ENCODE data around the gene PRDM5. TPM values are rescaled to one million over a fixed set of nuclear protein-coding genes. Genes with fewer than 3 reads are reported as not detected.

Gene PRDM5
- total and polyA plus RNA-seq, 2 donors (not counting 1 experiment from before 2014, with no cell fraction given): 8.6 to 19.0 TPM

DNA sequence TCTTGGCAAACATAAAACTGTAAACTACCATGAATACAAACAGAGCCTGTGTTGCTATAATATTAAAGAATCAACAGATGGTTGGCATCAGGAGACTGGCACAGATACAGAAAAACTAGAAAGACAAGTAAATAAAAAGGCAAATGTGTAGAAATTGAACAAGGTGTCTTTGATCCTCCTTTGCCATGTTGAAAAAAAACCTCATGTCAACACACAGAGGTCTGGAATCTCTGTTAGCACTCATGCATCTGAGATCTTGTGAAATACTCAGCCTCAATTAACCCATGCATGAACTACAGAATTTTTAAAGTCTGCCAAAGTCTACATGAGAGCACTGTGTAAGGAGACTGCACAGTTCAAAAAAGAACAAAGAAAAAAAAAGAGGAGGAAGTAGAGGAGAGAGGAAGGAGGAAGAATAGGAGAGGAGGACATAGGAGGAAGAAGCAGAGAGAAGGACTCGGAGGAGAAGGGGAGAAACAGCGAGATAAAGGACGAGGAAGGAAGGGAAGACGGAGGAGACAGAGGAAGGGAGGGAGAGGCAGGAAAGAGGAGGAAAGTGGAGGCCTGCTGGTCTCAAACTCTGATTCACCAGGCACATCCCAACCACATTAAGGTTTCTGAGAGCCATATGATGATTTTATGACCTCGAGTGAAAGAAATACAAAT lies 52.8 kb downstream of the PRDM5 start:
- H4K20me1 ChIP-seq (ENCODE audit: control insufficient read depth, extremely low read depth, insufficient read depth, low read length): no peaks in the 10 kb centered on the region
- H3K4me3 ChIP-seq (replicated peaks in 1 of 4; ENCODE audit: control extremely low read depth in 1 of 4, insufficient read depth in 1 of 4, low read depth in 3 of 4, low read length in 4 of 4): no peak overlapping the region
- H3K79me2 ChIP-seq (ENCODE audit: control insufficient read depth, insufficient read depth, low read length): no peaks in the 10 kb centered on the region
- no peak overlapping the region for H3K9ac ChIP-seq (ENCODE audit: insufficient read depth, low read length)
- DNase-seq (ENCODE audit: low read depth in 2 of 2): peak in 1 of 2 donors; percentile 50
- no peak overlapping the region for H3K27ac ChIP-seq (ENCODE audit: insufficient read depth, low read length)
- no peaks in the 10 kb centered on the region for H3K27me3 ChIP-seq (ENCODE audit: control insufficient read depth, insufficient read depth, low read length)
- H3K4me2 ChIP-seq (ENCODE audit: extremely low read depth, insufficient read depth, low read length): no peak overlapping the region
- no peaks in the 10 kb centered on the region for H3K9me3 ChIP-seq (ENCODE audit: control insufficient read depth, insufficient read depth, low read depth, low read length)
- TF ChIP-seq EZH2 (IDR thresholded peaks at IDR 0.05; ENCODE audit: low read length, missing control alignments): no peak
- no peaks in the 10 kb centered on the region for H3K36me3 ChIP-seq (ENCODE audit: control insufficient read depth, insufficient read depth, low read length)
- no peaks in the 10 kb centered on the region for H3K4me1 ChIP-seq (ENCODE audit: control insufficient read depth, extremely low read depth, insufficient read depth, low read length)
- H2AFZ ChIP-seq (ENCODE audit: low read length): no peak overlapping the region

DNA sequence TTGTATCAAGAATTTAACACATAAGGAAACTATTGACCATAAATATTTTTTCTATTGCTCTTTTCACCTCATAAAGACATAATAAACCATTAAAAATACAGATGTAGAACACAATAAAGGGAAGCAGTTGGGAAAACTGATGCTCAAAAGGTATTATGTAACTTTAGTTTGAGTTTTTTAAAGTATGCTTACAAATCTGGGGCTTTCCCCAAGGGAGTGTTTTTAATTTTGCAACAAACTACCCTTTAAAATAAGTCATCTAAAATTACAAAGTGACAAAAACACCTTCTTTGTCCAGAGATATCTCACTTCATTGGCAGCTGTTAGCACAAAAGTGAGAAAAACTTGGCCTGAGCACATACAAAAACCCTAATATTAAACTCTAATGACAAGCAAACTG lies 55.0 kb downstream of the PRDM5 start:
- no peak for DNase-seq (ENCODE audit: low read depth in 2 of 2)
- no peak for TF ChIP-seq EZH2 (IDR thresholded peaks at IDR 0.05; ENCODE audit: low read length, missing control alignments)
- TF ChIP-seq, protein P1, sequence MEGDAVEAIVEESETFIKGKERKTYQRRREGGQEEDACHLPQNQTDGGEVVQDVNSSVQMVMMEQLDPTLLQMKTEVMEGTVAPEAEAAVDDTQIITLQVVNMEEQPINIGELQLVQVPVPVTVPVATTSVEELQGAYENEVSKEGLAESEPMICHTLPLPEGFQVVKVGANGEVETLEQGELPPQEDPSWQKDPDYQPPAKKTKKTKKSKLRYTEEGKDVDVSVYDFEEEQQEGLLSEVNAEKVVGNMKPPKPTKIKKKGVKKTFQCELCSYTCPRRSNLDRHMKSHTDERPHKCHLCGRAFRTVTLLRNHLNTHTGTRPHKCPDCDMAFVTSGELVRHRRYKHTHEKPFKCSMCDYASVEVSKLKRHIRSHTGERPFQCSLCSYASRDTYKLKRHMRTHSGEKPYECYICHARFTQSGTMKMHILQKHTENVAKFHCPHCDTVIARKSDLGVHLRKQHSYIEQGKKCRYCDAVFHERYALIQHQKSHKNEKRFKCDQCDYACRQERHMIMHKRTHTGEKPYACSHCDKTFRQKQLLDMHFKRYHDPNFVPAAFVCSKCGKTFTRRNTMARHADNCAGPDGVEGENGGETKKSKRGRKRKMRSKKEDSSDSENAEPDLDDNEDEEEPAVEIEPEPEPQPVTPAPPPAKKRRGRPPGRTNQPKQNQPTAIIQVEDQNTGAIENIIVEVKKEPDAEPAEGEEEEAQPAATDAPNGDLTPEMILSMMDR (conservative IDR thresholded peaks at IDR 0.05 in 1 of 2, IDR thresholded peaks at IDR 0.05 in 1 of 2; ENCODE audit: low read depth in 1 of 2, low read length in 2 of 2): no peak
- Histone ChIP-seq H3K4me2 (ENCODE audit: extremely low read depth, insufficient read depth, low read length) (no peak overlapping the region), H3K36me3 (ENCODE audit: control insufficient read depth, insufficient read depth, low read length) (no peaks in the 10 kb centered on the region), H3K4me3 (replicated peaks in 1 of 4; ENCODE audit: control extremely low read depth in 1 of 4, insufficient read depth in 1 of 4, low read depth in 3 of 4, low read length in 4 of 4) (no peak overlapping the region), H3K9ac (ENCODE audit: insufficient read depth, low read length) (no peak overlapping the region), H3K4me1 (ENCODE audit: control insufficient read depth, extremely low read depth, insufficient read depth, low read length) (no peaks in the 10 kb centered on the region), H3K27me3 (ENCODE audit: control insufficient read depth, insufficient read depth, low read length) (no peaks in the 10 kb centered on the region), H3K9me3 (ENCODE audit: control insufficient read depth, insufficient read depth, low read depth, low read length) (no peaks in the 10 kb centered on the region), H4K20me1 (ENCODE audit: control insufficient read depth, extremely low read depth, insufficient read depth, low read length) (no peaks in the 10 kb centered on the region), H3K27ac (ENCODE audit: insufficient read depth, low read length) (no peak overlapping the region), H3K79me2 (ENCODE audit: control insufficient read depth, insufficient read depth, low read length) (no peaks in the 10 kb centered on the region), H2AFZ (ENCODE audit: low read length) (no peak overlapping the region)

DNA sequence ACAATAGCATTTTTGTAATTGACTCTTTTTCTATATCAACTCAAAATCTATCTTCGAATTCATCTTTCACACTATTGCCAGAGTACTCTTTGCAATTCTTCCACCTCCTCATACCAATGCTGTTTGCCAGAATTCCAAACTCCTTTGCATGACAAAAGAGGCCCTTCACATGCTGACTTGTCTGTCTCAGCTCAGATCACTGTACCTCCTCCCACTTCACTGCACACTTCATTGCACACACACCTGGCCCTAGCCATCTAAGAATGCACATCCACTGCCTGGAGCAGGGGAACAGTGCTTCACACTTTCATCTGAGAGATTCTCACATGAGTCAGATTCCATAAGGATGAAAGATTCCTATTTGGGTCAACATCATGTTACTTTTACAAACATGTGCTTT lies 56.5 kb downstream of the PRDM5 start:
- H3K4me1 ChIP-seq (ENCODE audit: control insufficient read depth, extremely low read depth, insufficient read depth, low read length): no peaks in the 10 kb centered on the region
- no peaks in the 10 kb centered on the region for H4K20me1 ChIP-seq (ENCODE audit: control insufficient read depth, extremely low read depth, insufficient read depth, low read length)
- H3K9me3 ChIP-seq (ENCODE audit: control insufficient read depth, insufficient read depth, low read depth, low read length): no peaks in the 10 kb centered on the region
- H3K79me2 ChIP-seq (ENCODE audit: control insufficient read depth, insufficient read depth, low read length): no peaks in the 10 kb centered on the region
- H3K9ac ChIP-seq (ENCODE audit: insufficient read depth, low read length): no peak overlapping the region
- H3K27ac ChIP-seq (ENCODE audit: insufficient read depth, low read length): no peak overlapping the region
- peak in 1 of 2 donors; percentile 53 for DNase-seq (ENCODE audit: low read depth in 2 of 2)
- H3K4me2 ChIP-seq (ENCODE audit: extremely low read depth, insufficient read depth, low read length): no peak overlapping the region
- H3K36me3 ChIP-seq (ENCODE audit: control insufficient read depth, insufficient read depth, low read length): no peaks in the 10 kb centered on the region
- H3K27me3 ChIP-seq (ENCODE audit: control insufficient read depth, insufficient read depth, low read length): no peaks in the 10 kb centered on the region
- H3K4me3 ChIP-seq (replicated peaks in 1 of 4; ENCODE audit: control extremely low read depth in 1 of 4, insufficient read depth in 1 of 4, low read depth in 3 of 4, low read length in 4 of 4): no peak overlapping the region
- no peak overlapping the region for H2AFZ ChIP-seq (ENCODE audit: low read length)
- no peak for TF ChIP-seq EZH2 (IDR thresholded peaks at IDR 0.05; ENCODE audit: low read length, missing control alignments)
- TF ChIP-seq, protein P1 (conservative IDR thresholded peaks at IDR 0.05 in 1 of 2, IDR thresholded peaks at IDR 0.05 in 1 of 2; ENCODE audit: low read depth in 1 of 2, low read length in 2 of 2): no peak

All from fibroblast of lung (primary cell).